Measurements from ENCODE around the gene APLP1. TPM values are rescaled to one million over a fixed set of nuclear protein-coding genes. Genes with fewer than 3 reads are reported as not detected.
"Not testable (repeated sequence)": the region's sequence is repeated elsewhere in the genome, so short reads cannot be mapped to it uniquely, and the experiment has no call there.

APLP1 gene
- polyA plus RNA-seq, 1 donor: 7.1 TPM

DNA sequence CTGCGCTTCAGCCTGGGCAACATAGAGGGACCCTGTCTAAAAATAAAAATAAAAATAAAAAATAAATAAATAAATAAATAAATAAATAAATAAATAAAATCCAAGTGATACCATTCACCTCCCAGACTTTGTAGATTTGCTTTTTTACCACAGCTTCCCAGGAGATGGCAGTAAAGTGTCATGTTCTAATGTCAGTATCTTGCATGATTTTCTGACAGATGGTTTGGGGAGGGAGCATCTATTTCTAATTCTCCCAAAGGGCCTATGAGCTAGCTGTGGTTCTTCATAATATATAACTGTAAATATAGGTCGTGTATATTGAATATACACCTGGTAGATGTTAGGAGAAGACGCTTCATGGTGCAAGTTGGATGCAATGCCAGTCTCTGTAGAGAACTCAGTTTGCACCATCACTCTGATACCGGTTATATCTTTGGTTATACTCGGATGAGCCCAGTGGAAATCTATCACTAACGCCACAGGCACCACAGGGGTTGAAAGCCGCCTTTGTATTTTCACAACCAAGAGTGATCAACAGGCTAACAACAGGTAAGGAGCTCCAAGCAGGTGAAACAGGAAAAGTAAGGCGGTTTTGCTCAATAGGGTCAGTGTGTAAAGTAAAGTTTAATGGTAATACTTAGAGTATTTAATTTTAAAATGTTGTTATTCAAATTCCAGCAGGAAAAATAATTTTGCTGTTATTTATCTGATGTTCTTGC lies 13.9 kb downstream of the APLP1 start:
- DNase-seq (ENCODE audit: low read depth): peak; percentile 74

DNA sequence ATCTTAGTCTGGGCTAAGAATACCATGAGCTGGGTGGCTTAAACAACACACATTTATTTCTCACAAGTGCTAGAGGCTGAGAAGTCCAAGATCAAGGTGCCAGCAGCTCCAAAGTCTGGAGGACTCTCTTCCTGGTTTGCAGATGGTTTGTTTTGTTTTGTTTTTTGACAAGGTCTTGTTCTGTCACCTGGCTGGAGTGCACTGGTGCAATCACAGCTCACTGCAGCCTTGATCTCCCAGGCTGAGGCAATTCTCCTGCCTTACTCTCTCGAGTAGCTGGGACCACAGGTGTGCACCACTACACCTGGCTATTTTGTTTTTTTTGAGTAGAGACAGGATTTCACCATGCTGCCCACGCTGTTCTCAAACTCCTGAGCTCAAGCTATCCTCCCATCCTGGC lies 15.5 kb downstream of the APLP1 start:
- DNase-seq (ENCODE audit: low read depth): no peak

DNA sequence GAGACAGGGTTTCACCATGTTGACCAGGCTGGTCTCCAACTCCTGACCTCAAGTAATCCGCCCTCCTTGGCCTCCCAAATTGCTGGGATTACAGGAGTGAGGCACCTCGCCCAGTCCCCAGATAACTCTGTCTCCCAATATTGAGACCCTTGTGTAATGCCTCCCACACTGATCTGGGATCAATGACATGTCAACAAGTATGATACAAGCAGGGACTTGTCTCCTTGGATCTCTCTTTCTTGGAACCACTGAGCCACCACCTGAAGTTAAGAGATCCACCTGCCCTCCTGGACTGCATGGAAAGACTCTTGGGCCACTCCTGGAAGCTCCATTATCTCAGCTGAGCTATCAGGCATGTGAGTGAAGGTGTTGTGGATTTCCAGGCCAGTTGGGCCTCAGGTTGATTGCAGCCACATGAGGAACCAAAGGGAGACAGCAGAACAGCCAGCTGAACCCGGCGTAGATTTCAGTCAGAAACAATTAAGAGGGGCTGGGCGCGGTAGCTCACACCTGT lies 16.9 kb downstream of the APLP1 start:
- no peak for DNase-seq (ENCODE audit: low read depth)

DNA sequence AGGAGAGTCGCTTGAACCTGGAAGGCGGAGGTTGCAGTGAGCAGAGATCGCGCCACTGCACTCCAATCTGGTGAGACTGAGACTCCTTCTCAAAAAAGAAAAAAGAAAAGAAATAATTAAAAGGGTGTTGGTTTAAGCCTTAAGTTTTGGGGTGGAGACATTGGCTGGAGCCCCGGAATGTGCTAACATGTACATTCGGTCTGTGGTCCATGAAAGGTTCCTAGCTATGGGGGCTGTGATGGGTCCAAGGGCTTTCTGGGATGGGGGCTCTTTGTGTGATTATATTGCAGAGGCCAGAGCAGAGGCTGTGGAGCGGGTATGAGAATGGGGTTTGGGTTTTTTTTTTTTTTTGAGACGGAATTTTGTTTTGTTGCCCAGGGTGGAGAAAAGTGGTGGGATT lies 17.5 kb downstream of the APLP1 start:
- DNase-seq (ENCODE audit: low read depth): no peak

DNA sequence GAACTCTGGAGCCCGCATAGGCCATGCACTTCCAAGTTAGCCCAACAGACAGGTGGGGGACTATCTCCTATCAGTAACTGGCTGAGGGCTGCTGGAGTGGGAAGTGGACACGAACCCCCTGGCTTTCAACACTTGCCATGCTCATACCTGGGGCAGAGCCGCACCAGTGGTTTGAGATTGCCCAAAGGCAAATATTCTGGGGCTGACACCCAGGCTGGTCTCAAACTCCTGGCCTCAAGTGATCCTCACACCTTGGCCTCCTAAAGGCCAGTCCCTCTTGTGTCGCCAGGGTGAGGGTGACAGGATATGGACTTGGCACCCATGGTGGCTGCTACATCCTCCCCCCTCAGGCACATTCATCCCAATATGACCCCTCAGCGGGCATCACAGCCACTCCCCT lies 18.8 kb downstream of the APLP1 start:
- no peak for DNase-seq (ENCODE audit: low read depth)

DNA sequence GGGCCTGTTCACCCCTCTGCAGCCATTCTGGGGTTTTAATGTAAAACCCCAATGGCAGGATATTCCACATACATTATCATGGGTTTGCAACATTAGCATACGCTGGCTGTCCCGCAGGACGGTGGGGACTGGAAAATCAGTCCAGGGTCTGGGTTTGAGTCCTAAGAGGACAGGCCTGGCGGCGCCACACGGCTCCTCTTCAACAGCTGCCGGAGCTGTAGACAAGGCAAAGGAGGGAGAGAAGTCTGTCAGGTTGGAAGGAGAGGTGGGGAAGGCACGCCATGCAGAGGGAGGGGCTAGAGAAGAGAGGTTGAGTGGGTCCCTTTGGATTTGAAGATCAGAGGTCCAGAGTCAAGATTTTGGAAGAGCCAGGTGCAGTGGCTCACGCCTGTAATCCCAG lies 20.0 kb downstream of the APLP1 start:
- DNase-seq (ENCODE audit: low read depth): no peak

DNA sequence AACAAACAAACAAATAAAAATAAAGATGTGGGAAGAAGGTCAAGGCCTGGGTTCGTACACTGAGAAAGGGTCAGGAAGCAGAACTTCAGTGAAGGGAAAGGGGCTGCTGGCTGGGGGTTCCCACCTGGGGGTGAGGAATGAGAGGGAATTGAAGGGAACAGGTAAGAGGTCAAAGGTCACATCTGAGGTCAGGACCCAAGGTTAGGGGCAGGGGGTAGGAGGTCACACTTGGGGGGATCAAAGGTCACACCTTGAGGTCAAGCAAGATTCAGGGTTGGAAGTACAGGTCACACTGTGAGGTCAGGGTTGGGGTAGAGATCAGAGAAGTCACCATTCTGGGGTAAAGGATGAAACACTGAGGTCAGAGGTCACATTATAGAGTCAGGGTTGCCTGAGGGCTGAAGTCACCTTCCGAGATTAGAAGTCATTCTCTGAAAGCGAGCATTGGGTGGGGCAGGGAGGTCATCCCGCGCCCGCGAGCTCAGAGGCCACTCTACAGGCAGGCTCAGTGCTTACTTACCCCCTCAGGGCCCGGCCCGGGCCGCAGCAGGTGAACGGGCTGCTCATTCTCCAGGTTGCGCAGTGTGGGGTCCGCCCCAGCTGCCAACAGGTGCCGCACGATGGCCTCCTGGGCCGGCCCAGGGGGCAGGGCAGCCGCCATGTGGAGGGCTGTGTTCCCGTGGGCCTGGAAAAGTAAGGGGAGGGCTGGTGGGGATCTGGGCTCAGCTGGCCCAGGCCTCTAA lies 21.2 kb downstream of the APLP1 start:
- DNase-seq (ENCODE audit: low read depth): no peak

DNA sequence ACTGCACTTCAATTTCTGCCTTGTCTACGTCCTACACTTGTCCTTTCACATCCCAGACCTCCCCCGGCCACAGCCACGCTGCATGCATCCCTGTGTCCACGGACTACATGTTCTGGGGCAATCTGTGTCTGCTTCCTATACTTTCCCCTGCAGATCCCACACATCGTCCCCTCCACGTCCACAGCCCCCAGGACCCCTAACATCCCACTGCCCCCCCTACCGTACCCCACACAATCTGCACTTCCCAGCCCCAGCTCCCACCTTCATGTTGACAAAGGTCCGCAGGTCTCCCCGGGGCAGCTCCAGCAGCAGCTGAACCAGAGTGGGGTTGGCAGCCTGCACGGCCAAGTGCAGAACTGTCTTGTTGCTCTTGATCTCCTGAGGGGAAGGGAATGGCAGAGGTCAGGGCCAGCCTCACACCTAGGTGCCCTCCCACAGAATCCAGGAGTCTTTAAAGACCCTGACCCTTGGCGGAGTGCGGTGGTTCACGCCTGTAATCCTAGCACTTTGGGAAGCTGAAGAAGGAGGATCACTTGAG lies 21.8 kb downstream of the APLP1 start:
- no peak for DNase-seq (ENCODE audit: low read depth)

DNA sequence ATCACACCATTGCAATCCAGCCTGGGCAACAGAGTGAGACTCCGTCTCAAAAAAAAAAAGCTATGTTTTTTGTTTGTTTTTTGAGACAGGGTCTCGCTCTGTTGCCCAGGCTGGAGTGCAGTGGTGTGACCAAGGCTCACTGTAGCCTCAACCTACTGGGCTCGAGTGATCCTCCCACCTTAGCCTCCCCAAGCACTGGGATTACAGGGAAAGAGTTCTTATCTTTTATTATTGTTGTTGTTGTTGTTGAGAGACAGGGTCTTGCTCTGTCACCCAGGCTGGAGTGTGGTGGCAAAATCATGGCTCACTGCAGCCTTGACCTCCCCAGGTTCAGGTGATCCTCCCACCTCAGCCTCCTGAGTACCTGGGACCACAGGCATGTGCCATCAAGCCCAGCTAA lies 23.4 kb downstream of the APLP1 start:
- not testable (repeated sequence) for DNase-seq (ENCODE audit: low read depth)

DNA sequence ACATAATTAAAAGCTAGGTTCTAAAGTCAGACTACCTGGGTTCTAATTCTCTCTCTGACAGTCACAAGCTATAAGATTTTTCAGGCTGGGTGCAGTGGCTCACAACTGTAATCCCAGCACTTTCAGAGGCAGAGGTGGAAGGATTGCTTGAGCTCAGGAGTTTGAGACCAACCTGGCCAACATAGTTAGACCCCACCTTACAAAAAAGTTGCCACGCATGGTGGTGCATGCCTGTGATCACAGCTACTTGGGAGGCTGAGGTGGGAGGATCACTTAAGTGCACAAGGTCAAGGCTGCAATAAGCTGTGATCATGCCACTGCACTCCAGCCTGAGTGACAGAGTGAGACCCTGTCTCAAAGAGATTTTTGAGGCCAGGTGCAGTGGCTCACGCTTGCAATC lies 26.0 kb downstream of the APLP1 start:
- DNase-seq (ENCODE audit: low read depth): no peak

DNA sequence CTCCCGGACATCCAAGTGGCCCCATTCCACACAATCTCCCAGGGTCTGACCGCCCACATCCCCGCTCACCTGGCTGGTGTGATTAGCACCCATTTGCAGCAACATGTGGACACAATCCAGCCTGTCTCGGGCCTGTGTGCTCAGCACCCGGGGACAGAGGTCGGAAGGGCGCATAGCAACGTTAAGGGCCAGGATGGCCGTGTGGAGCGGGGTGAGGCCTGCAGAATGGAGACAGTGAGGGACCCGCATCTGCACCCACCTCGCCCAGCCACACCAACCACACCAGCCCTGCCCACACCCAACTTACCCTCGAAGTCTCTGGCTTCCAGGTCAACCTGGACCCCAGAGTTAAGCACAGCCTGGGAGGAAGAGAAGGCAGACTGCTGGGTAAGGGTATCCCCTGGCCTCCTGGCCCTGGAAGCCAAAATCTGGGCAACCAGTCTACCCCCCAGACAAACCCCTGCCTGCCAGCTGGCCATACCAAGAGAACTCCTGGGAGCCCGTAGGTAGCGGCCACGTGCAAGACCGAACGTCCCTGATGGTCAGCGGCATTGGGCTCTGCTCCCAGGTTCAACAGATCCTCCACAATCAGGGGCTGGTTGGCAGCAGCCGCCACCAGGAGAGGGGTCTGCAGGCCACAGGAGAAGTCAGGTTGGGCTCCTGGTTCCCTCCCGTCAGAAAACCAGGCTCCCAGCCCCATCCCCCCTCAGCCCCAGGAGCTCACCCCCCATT lies 27.7 kb downstream of the APLP1 start:
- DNase-seq (ENCODE audit: low read depth): no peak

DNA sequence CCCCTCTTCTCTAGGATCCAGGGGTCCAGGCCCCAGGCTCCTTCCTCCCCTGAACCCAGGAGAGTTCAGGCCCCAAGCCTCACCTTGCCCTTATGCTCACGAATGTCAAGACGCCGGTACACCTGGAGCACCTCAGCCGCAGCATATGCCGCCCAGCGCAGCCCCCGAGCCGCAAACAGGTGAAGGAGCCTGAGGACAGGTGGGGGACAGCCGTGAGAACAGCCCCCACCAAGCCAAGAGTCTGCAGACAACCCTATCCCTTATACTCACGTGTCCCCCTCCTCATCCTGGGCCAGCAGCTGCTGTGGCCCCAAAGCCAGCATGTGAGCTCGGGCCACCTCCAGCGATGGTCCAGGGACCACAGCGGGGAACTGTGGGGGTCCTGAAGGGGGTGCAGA lies 28.3 kb downstream of the APLP1 start:
- no peak for DNase-seq (ENCODE audit: low read depth)

DNA sequence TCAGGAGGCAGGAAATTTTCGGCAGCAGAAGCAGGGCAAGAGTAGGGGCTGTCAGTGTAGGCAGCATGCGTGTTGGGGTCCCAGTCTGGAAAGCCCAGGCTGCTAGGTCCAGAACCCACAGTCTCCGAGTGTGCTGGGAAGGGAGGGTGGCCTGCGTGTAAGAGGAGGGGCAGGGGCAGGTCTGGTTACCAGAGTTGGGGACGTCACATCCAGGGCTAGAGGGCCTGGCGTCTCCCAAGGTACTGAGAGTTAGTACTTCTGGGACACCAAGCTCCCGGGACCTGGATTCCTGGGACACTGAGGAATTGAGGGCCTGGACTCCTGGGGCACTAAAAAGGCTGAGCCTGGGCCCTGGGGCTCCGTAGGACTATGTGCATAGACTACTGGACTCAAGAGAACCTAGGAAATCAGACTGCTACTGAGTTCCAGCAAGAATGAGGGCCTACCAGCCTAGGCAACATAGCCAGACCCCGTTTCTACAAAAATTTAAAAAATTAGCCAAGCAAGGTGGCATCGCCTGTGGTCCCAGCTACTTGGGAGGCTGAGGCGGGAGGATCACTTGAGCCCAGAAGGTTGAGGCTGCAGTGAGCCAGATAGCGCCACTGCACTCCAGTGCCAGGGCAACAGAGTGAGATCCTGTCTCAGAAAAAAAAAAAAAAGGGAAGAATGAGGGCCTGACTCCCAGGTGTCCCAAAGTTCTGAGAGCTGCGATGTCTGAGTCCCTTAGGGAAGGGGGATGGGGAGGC lies 29.5 kb downstream of the APLP1 start:
- DNase-seq (ENCODE audit: low read depth): no peak

DNA sequence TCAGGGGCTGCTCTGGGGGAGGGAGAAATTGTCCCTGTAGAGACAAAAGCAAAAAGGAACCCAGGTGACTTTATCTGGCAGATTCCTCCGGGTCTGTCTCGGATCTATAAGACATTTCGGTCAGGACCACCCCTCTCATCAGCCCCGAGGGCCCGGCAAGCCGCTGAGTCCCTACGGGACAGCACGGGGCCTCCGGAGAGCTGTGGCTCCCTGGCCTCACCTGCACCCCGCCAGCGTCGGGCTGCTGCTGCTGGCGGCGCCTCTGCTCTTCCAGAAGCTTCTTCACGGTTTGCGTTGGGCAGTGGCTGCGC lies 30.1 kb downstream of the APLP1 start:
- no peak for DNase-seq (ENCODE audit: low read depth)

DNA sequence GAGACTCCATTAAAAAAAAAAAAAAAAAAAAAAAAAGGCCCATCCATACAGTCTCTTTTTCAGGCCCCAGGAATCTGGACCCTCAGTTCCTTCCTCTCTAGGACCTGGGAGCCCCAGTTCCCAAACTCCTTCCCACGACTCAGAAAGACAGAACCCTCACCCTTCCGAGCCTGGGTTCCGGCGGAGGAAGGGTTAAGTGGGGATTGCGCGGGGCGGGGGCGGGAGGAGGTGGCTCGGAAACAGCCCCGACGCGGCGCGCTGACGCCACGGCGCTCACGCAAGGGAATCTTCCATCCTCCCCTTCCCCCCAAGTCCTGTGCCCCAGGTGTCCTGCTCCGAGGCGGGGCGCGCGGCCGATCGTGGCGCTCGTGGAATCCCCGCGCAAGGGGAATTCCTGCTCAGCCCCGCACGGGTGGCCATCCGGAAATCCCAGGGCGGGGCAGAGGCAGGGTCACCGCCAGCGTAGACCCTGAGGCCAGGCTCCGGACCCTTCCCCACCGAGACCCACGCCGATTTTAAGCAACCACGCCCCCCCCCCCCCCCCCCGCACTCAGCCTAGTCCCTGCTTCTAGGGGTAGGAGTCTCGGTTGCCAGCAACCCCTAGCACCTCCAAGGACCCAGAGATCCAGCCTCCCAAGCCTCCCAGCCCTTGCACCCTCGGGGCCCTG lies 31.3 kb downstream of the APLP1 start:
- no peak for DNase-seq (ENCODE audit: low read depth)

DNA sequence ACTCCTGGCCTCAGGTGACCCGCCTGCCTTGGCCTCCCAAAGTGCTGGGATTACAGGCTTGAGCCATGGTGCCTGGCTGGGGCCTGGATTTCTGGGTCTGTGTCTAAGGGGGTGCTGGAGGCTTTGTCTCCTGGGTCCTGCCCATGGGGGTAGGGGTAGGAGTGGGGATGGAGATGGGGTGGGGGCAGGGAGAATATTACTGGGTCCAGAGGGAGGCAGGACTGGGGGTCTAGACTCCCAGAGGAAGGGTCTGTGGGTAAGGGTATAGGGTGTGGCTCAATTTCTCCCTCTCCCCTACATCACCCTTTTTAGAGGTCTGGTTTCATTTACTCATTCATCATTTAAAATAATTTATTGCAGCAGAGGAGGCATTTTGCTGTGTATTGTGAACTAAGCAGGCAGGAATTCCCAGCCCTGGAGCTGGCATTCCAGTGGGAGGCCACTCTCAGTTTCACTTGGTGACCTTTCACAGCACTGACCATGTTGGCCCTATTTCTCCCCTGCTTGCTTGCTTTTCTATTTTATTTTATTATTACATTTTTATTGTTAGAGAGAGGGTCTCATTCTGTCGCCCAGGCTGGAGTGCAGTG lies 32.8 kb downstream of the APLP1 start:
- DNase-seq (ENCODE audit: low read depth): no peak

DNA sequence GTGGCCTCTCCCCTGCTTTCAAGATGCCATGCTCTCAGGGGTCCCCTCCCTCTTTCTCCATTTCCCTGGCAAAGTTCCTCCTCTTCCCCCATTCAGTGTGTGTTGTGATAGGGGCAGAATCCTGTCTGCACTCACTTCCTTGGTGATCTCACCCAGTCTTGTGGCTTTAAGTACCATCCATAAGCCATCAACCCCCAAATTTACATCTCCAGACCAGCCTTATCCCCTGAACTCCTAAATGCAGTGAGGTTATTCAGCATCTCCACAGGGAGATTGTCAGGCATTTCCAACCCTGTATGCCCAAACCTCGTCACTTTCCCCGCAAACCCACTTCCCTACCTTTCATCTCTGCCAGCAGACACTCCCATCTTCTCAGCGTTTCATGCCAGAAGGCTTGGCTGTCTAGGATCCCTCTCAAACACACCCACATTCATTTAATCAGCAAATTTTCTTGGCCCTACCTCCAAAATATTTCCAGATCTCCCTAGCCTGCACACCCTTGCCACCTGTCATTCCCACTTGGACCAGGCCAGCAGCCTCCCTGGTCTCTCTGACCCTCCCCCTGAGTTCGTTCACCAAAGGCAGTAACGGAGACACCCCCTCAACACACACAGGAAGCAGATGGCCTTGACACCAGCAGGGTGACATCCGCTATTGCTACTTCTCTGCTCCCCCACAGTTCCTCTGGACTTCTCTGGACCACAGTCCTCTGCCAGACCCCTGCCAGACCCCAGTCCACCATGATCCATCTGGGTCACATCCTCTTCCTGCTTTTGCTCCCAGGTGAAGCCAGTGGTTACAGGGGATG lies 33.7 kb downstream of the APLP1 start, which contains the start of gene HCST:
Gene HCST (plus strand): TSS at position 676 of the 808 bp plus-strand sequence. CDS start 65 bp downstream, at position 741.
- no peak for DNase-seq (ENCODE audit: low read depth)

DNA sequence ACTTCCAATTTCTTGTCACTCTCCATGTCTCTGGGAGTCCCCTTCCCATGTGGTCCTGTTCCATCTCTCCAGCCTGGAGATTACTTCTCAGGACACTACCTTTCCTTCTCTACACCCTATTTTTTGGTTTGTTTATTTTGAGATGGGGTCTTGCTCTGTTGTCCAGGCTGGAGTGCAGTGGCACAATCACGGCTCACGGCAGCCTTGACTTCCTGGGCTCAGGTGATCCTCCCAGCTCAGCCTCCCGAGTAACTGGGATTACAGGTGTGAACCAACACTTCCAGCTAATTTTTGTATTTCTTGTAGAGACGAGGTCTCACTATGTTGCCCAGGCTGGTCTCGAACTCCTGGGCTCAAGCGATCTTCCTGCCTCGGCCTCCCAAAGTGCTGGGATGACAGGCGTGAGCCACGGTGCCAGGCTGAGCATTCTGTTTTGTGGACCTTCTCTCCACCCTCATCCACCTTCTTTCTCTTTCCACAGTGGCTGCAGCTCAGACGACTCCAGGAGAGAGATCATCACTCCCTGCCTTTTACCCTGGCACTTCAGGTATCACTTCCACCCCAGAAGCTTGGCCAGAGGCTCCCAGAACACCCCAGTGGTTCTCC lies 34.6 kb downstream of the APLP1 start:
- no peak for DNase-seq (ENCODE audit: low read depth)

DNA sequence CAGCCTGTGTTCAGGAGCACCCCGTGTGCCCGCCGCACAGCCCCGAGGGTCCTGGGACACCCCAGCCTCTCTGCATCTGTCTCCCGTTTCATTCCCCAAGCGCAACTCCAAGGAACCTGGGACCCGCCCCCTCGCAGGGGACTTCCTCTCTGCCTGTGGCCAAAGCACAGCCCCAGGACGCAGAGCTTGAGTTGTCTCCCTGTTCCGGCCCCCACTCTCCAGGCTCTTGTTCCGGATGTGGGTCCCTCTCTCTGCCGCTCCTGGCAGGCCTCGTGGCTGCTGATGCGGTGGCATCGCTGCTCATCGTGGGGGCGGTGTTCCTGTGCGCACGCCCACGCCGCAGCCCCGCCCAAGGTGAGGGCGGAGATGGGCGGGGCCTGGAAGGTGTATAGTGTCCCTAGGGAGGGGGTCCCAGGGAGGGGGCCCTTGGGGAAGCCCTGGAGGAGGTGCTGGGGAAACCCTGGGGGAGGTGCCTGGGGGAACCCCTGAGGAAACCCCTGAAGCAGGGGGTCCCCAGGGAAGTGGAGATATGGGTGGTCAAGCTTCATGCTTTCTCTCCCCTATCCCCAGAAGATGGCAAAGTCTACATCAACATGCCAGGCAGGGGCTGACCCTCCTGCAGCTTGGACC lies 35.3 kb downstream of the APLP1 start:
- no peak for DNase-seq (ENCODE audit: low read depth)
